Stomach (tissue), 9 donors: ENCODE results near the gene ADGRD1. TPM values are rescaled to one million over a fixed set of nuclear protein-coding genes. Genes with fewer than 3 reads are reported as not detected.
A peak's percentile ranks its signal among the peaks of the same experiment; 100 is the strongest.

Experiments
- DNase-seq, 2 donors: peaks; one replicate each; pipeline versions ENCODE4 v3.0.0 to v3.0.0-alpha.2; 2013 to 2019
- H3K27ac ChIP-seq, 5 donors: fragments of 200-600 bp in 4 of 5; sonication (generic) in 4 of 5; one replicate each; pipeline ENCODE4 v1.5.1; 2013 to 2019; ENCODE audit warnings: mild to moderate bottlenecking in 1 of 5, moderate library complexity in 1 of 5
- H3K27me3 ChIP-seq, 3 donors: fragments of 200-600 bp; sonication (generic); one replicate each; pipeline ENCODE4 v1.5.1; 2017 to 2019; ENCODE audit warnings: mixed run types in 1 of 3
- H3K36me3 ChIP-seq, 4 donors: fragments of 200-600 bp; sonication (generic); 1 replicate in 3 of 4; 2 replicates in 1 of 4; pipeline ENCODE4 v1.5.1; 2016 to 2019
- H3K4me1 ChIP-seq, 4 donors: fragments of 200-600 bp; sonication (generic); one replicate each; pipeline ENCODE4 v1.5.1; 2016 to 2019
- H3K4me3 ChIP-seq, 4 donors: fragments of 200-600 bp; sonication (generic) in 3 of 4; one replicate each; pipeline ENCODE4 v1.5.1; 2016 to 2019; ENCODE audit warnings: mild to moderate bottlenecking in 1 of 4
- H3K9me3 ChIP-seq, 4 donors: fragments of 200-600 bp; sonication (generic); one replicate each; pipeline ENCODE4 v1.5.1; 2016 to 2019
- CTCF ChIP-seq, 7 experiments: fragments of 450-650 bp in 4 of 7; fragments of 200-600 bp in 3 of 7; sonication (generic) in 3 of 7; IDR thresholded peaks; one replicate each; pipeline ENCODE4 v1.5.1; 2016 to 2019; ENCODE audit warnings: antibody characterized with exemption in 7 of 7, control low read depth in 2 of 7, mild to moderate bottlenecking in 1 of 7
- EP300 ChIP-seq: sonication (generic); formaldehyde crosslinking; IDR thresholded peaks from one replicate; pipeline ENCODE4 v1.6.1; 2017; ENCODE audit warnings: antibody characterized with exemption
- POLR2A ChIP-seq, 4 donors: fragments of 450-650 bp; IDR thresholded peaks; one replicate each; pipeline ENCODE4 v1.6.1; 2016; ENCODE audit warnings: antibody characterized with exemption in 4 of 4, control low read depth in 2 of 4, mild to moderate bottlenecking in 1 of 4, moderate library complexity in 1 of 4
- POLR2AphosphoS5 ChIP-seq, 3 donors: sonication (generic); formaldehyde crosslinking; IDR thresholded peaks; one replicate each; pipeline ENCODE4 v1.6.1; 2016; ENCODE audit warnings: antibody characterized with exemption in 3 of 3
- WGBS, 5 donors: extraction: QIAGEN DNeasy Blood & Tissue Kit in 3 of 5; methylation state at CpG; one replicate each; pipeline versions ENCODE4 v1.1.5 to v1.1.7; 2013 to 2018; 5-methylcytosine and 5-hydroxymethylcytosine counted together
- intact Hi-C: fragments of 100-400 bp; cut with DNase I; formaldehyde crosslinking; loops from one replicate; pipeline ENCODE4 v1.15.1; 2023; ENCODE audit warnings: low total_unique reads
- polyA plus RNA-seq, 3 donors: library from polyadenylated mRNA; stranded (reverse); fragments of 200-250 nt; gene quantifications; one replicate each; pipeline ENCODE4 v1.2.3, GENCODE V29; 2013
- total RNA-seq, 5 donors: library from RNA; depleted of rRNA; stranded (reverse); fragments of >200 nt; gene quantifications; one replicate each; pipeline versions ENCODE4 v1.1.0 to v1.2.3, GENCODE V29; 2014 to 2016
- donor health status: healthy with polysubstance abuse.
- donor health status: Bipolar disorder and iron deficiency.
- donor health status: healthy.

Gene ADGRD1
- total and polyA plus RNA-seq, 8 donors = 3.7 to 43.8 (median 15.4) TPM

- TF ChIP-seq POLR2A (IDR thresholded peaks at IDR 0.05) = no peak
- TF ChIP-seq POLR2AphosphoS5 (IDR thresholded peaks at IDR 0.05) = no peak
- TF ChIP-seq CTCF (IDR thresholded peaks at IDR 0.05) = no peak
- no peak for TF ChIP-seq EP300
- DNase-seq = no peak
- H3K27me3 ChIP-seq = no peaks in the 10 kb centered on the region
- intact Hi-C loops = no loop called here
- no peak overlapping the region for H3K4me3 ChIP-seq
- H3K9me3 ChIP-seq = no peaks in the 10 kb centered on the region
- H3K4me1 ChIP-seq = peaks cover 0 to 13% (median 5%) of the 10 kb centered on the region in 4 donors
- H3K36me3 ChIP-seq = no peaks in the 10 kb centered on the region
- WGBS, 5 donors = 84 to 96% (median 89%) methylated on average over 8 of the region's 8 CpGs
- peak overlapping the region in 1 of 5 donors; percentile 71 for H3K27ac ChIP-seq
Observed at GRCh38 chr12:130960787-130961186, 7.1 kb downstream of the ADGRD1 start.

- H3K27me3 ChIP-seq = no peaks in the 10 kb centered on the region
- H3K4me3 ChIP-seq = no peak overlapping the region
- H3K36me3 ChIP-seq = peaks cover 0 to 3% (median under 1%) of the 10 kb centered on the region in 4 donors
- intact Hi-C loops = no loop called here
- DNase-seq = no peak
- 69 to 86% (median 82%) methylated on average over 9 of the region's 9 CpGs for WGBS, 5 donors
- peak overlapping the region in 1 of 5 donors; percentile 71 for H3K27ac ChIP-seq
- peaks cover 0 to 11% (median 0%) of the 10 kb centered on the region in 4 donors for H3K4me1 ChIP-seq
- no peaks in the 10 kb centered on the region for H3K9me3 ChIP-seq
- TF ChIP-seq EP300 (no peak), POLR2A (IDR thresholded peaks at IDR 0.05) (no peak), POLR2AphosphoS5 (IDR thresholded peaks at IDR 0.05) (no peak), CTCF (IDR thresholded peaks at IDR 0.05) (no peak)
Observed at GRCh38 chr12:130961921-130962451, 8.3 kb downstream of the ADGRD1 start.

GRCh38 chr12:130965214-130965613 is 11.5 kb downstream of the ADGRD1 start:
- peaks cover 0 to 10% (median 7%) of the 10 kb centered on the region in 4 donors for H3K36me3 ChIP-seq
- 67 to 77% (median 70%) methylated on average over 6 of the region's 6 CpGs for WGBS, 5 donors
- intact Hi-C loops = no loop called here
- DNase-seq = no peak
- H3K27me3 ChIP-seq = no peaks in the 10 kb centered on the region
- peaks cover 0 to 3% (median 0%) of the 10 kb centered on the region in 4 donors for H3K4me1 ChIP-seq
- H3K27ac ChIP-seq = no peak overlapping the region
- H3K4me3 ChIP-seq = no peak overlapping the region
- TF ChIP-seq CTCF (IDR thresholded peaks at IDR 0.05) (no peak), EP300 (no peak), POLR2AphosphoS5 (IDR thresholded peaks at IDR 0.05) (no peak), POLR2A (IDR thresholded peaks at IDR 0.05) (no peak)
- no peaks in the 10 kb centered on the region for H3K9me3 ChIP-seq

GRCh38 chr12:130965668-130966067 is 12.0 kb downstream of the ADGRD1 start:
- WGBS, 5 donors = 64 to 77% (median 72%) methylated on average over 2 of the region's 2 CpGs
- TF ChIP-seq POLR2AphosphoS5 (IDR thresholded peaks at IDR 0.05) (no peak), CTCF (IDR thresholded peaks at IDR 0.05) (no peak), EP300 (no peak), POLR2A (IDR thresholded peaks at IDR 0.05) (no peak)
- intact Hi-C loops = no loop called here

More at GRCh38 chr12:130965668-130966067, 12.0 kb downstream of the ADGRD1 start:
- H3K9me3 ChIP-seq = no peaks in the 10 kb centered on the region
- no peaks in the 10 kb centered on the region for H3K27me3 ChIP-seq
- H3K36me3 ChIP-seq = peaks cover 0 to 10% (median 8%) of the 10 kb centered on the region in 4 donors
- no peak overlapping the region for H3K4me3 ChIP-seq
- no peak for DNase-seq
- peaks cover 0 to 3% (median 0%) of the 10 kb centered on the region in 4 donors for H3K4me1 ChIP-seq
- no peak overlapping the region for H3K27ac ChIP-seq
